Cardiac septum (tissue), 1 donor: ENCODE data around the gene C2. TPM values are rescaled to one million over a fixed set of nuclear protein-coding genes. Genes with fewer than 3 reads are reported as not detected.

Experiments used
- DNase-seq: peaks from one replicate; pipeline ENCODE4 v3.0.0-alpha.2; 2020; ENCODE audit warnings: low spot score
- intact Hi-C: fragments of 100-400 bp; cut with DNase I; formaldehyde crosslinking; loops from one replicate; pipeline ENCODE4 v1.14.0; 2022
- total RNA-seq: library from RNA; stranded (reverse); fragmentation: NEBNext Ultra II Directional; extraction: Animal tissue kit (Norgen Biotek cat#: 25700); gene quantifications from one replicate; pipeline ENCODE4 v1.2.1, GENCODE V29; 2021
- donor health status: DM: no; HTN: no; CAD: no.

Gene C2
- total RNA-seq, 1 donor from 2014 or later, result 5.1 TPM

- intact Hi-C loops, result no loop called here
- DNase-seq, result no peak
These were observed 20.8 kb downstream of the C2 start for GRCh38 chr6:31948306-31948705.

- intact Hi-C loops, result no loop called here
- no peak for DNase-seq
These were observed 21.4 kb downstream of the C2 start for GRCh38 chr6:31948753-31949413.

- no peak for DNase-seq
- intact Hi-C loops, result loop anchor here (5.0 to 10.0 kb wide), 3 partner anchors 48 to 405 kb away; partner anchors contain the start of genes ATP6V1G2, DDX39B, LY6G5C and NFKBIL1
These were observed 22.5 kb downstream of the C2 start for GRCh38 chr6:31949926-31950548.

GRCh38 chr6:31952140-31952805, 24.8 kb downstream of the C2 start:
- no peak for DNase-seq
- intact Hi-C loops, result loop anchor here (5.0 to 10.0 kb wide), 3 partner anchors 50 to 407 kb away; partner anchors contain the start of genes ATP6V1G2, DDX39B, LY6G5C and NFKBIL1

DNA sequence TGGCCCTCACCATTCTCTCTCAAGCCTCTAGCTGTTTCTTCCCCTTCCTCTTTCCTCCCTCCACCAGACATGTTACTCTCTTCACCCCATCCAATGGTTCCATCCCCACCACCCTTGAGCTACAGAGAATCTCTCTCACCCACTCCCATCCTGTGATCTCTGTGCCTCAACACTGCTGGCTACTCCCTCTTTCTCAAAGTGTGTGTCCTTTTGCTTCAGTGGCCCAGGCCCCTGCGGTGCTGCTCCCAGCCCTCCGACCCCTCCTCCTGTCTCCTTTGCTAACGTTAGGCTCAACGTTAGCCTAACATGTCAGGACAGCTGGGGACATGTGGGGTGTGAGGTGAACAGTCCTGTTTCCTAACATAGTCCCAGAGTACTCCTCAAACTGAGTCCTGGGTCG, 25.4 kb downstream of the C2 start:
- intact Hi-C loops, result loop anchor here (5.0 to 10.0 kb wide), 3 partner anchors 51 to 408 kb away; partner anchors contain the start of genes ATP6V1G2, DDX39B, LY6G5C and NFKBIL1
- no peak for DNase-seq

- DNase-seq, result no peak
- intact Hi-C loops, result loop anchor here (5.0 to 10.0 kb wide), 3 partner anchors 52 to 410 kb away; partner anchors contain the start of genes ATP6V1G2, DDX39B, LY6G5C and NFKBIL1
These were observed 27.0 kb downstream of the C2 start for GRCh38 chr6:31954511-31954910.

GRCh38 chr6:31956796-31957195, 29.3 kb downstream of the C2 start:
- DNase-seq, result no peak
- intact Hi-C loops, result loop anchor here (10.0 kb wide), 1 partner anchor 412 kb away; the partner anchor contains the start of genes ATP6V1G2, DDX39B and NFKBIL1

DNA sequence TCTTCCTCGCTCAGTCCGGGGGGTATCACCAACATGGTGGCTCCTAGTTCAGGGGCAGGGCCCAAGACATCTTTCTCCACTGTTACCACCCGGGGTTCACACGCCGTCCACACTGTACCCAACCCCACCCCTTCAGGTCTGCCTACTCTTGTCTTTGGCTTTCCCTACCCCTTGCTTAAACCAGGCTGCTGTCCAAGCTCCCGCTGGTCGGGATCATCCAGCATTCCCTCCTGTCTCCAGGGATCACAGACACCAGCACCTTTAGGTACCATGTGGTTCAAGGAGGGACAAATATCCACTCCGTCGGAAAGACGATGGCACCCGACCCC, 30.9 kb downstream of the C2 start:
- DNase-seq, result no peak
- intact Hi-C loops, result loop anchor here (10.0 kb wide), 1 partner anchor 414 kb away; the partner anchor contains the start of genes ATP6V1G2, DDX39B and NFKBIL1

- intact Hi-C loops, result loop anchor here (1.0 to 10.0 kb wide), 2 partner anchors 13 to 414 kb away; partner anchors contain the start of genes ATP6V1G2, DDX39B, DXO and NFKBIL1
- DNase-seq, result peak; percentile 100
These were observed 31.5 kb downstream of the C2 start, which contains the start of the genes NELFE and SKIC2 for GRCh38 chr6:31958741-31959739. Gene NELFE, minus strand, starts transcription at chr6:31958971. Its CDS starts 525 bp downstream, at chr6:31958446. Gene SKIC2, plus strand, starts transcription at chr6:31959175. Its CDS starts 18 bp downstream, at chr6:31959193.

DNA sequence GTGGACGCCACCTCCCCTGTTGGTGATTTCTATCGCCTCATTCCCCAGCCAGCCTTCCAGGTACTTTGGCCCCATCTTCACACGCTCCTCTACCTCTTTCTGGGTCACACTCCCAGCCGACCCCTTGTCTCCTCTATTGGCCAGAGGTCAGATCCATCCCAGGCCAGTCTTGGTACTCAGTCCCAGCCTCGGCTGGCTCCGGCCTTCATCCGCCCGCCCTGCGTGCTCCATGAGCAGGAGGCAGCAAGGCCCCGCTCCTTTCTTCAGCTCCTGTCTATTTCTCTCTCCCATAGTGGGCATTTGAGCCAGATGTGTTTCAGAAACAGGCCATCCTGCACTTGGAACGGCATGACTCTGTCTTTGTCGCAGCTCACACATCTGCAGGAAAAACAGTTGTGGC, 34.1 kb downstream of the C2 start:
- intact Hi-C loops, result no loop called here
- DNase-seq, result no peak

DNA sequence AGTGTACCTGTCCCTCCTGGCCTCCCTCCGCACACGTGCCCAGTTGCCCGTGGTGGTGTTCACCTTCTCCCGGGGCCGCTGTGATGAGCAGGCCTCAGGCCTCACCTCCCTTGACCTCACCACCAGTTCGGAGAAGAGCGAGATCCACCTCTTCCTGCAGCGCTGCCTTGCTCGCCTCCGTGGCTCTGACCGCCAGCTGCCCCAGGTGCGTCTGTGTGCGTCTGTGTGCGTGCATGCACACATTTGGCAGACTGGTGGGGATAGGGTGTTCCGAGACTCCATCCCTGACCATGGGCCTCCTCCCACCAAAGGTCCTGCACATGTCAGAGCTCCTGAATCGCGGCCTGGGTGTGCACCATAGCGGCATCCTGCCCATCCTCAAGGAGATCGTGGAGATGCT, 36.4 kb downstream of the C2 start:
- intact Hi-C loops, result no loop called here
- DNase-seq, result no peak

DNA sequence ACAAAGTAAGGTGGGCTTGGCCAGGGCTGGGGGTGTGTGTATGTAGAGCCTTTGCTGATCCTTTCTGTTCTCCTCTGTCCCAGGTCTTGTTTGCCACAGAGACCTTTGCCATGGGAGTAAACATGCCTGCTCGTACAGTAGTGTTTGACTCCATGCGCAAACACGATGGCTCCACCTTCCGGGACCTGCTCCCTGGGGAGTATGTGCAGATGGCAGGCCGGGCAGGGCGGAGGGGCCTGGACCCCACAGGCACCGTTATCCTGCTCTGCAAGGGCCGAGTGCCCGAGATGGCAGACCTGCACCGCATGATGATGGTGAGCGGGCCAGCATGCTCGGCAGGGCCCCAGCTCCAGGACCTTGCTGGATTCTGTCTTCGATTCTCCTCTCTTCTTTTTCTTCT, 38.2 kb downstream of the C2 start:
- DNase-seq, result no peak
- intact Hi-C loops, result no loop called here

- intact Hi-C loops, result no loop called here
- DNase-seq, result no peak
These were observed 39.0 kb downstream of the C2 start for GRCh38 chr6:31966506-31966905.

DNA sequence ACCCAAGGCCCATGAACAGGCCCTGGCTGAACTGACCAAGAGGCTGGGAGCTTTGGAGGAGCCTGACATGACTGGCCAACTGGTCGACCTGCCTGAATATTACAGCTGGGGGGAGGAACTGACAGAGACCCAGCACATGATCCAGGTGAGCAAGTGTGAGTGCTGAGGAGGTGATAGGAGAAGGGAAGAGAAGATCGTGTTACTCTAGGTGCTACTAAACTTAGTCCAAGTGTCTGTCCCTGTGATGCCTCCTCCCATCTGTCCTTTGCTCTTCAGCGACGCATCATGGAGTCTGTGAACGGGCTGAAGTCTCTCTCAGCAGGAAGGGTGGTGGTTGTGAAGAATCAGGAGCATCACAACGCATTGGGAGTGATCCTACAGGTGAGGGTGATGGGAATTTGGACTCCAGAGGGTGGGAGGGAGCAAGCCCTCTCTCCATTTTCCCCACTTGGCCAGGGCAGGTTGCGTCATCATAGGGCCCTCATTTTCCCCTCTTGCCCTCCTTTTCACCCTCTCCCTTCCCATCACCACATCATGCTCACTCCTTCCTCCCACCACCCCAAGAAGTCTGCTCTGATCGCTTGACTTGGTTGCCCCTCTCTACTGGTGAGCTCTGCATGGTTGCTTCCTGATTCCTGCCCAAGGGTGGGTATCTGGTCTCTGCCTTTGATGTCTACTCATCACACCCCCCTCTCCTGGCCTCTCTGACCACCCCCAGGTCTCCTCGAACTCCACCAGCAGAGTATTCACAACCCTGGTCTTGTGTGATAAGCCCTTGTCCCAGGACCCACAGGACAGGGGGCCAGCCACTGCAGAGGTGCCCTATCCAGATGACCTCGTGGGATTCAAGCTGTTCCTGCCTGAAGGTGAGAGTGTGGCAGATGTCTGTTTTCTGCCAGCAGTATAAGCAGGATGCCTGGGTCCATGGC, 39.7 kb downstream of the C2 start:
- intact Hi-C loops, result no loop called here
- DNase-seq, result no peak

- intact Hi-C loops, result no loop called here
- no peak for DNase-seq
These were observed 40.4 kb downstream of the C2 start for GRCh38 chr6:31967926-31968320.

DNA sequence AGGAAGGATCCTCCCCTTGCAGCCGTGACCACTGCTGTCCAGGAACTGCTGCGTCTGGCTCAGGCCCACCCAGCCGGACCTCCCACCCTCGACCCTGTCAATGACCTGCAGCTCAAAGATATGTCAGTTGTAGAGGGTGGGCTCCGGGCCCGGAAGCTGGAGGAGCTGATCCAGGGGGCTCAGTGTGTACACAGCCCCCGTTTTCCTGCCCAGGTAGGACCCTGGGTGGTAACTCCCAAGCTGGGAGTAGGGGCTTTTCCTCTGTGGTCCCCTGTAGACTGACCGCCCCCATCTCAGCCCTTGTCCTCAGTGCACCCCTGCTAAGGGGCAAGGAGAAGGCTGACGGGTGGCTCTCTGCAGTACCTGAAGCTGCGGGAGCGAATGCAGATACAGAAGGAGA, 40.8 kb downstream of the C2 start:
- DNase-seq, result no peak
- intact Hi-C loops, result no loop called here

- intact Hi-C loops, result no loop called here
- no peak for DNase-seq
These were observed 41.5 kb downstream of the C2 start for GRCh38 chr6:31968791-31969711.
